Liver (tissue), 3 donors: Measurements from ENCODE around the gene ASAP2.

ENCODE experiments used
- ATF3 ChIP-seq: IDR thresholded peaks from 2 replicates; pipeline ENCODE4 v1.6.1; 2016; ENCODE audit warnings: antibody characterized with exemption
- CTCF ChIP-seq: fragments of 150-350 bp; IDR thresholded peaks from 2 replicates; pipeline ENCODE4 v1.5.1; 2017; ENCODE audit warnings: improper control_type of control experiment, low read depth, low read length; ENCODE audit not compliant: missing input control
- EGR1 ChIP-seq, 2 donors: IDR thresholded peaks; 2 replicates each; pipeline ENCODE4 v1.6.1; 2016 to 2018; ENCODE audit warnings: antibody characterized with exemption in 2 of 2, low read depth in 2 of 2
- FOXA1 ChIP-seq: IDR thresholded peaks from 2 replicates; pipeline ENCODE4 v1.6.1; 2016; ENCODE audit warnings: antibody characterized with exemption
- GABPA ChIP-seq, 2 donors: IDR thresholded peaks in 1 of 2; conservative IDR thresholded peaks in 1 of 2; 2 replicates each; pipeline ENCODE4 v1.6.1; 2016; ENCODE audit warnings: antibody characterized with exemption in 2 of 2, mild to moderate bottlenecking in 1 of 2, moderate library complexity in 1 of 2
- JUND ChIP-seq, 2 donors: IDR thresholded peaks; 2 replicates each; pipeline ENCODE4 v1.6.1; 2016; ENCODE audit warnings: antibody characterized with exemption in 2 of 2
- MAX ChIP-seq: IDR thresholded peaks from 2 replicates; pipeline ENCODE4 v1.6.1; 2016; ENCODE audit warnings: antibody characterized with exemption
- NR2F2 ChIP-seq: IDR thresholded peaks from 2 replicates; pipeline ENCODE4 v1.6.1; 2016; ENCODE audit warnings: antibody characterized with exemption
- RAD21 ChIP-seq, 2 donors: IDR thresholded peaks; 2 replicates each; pipeline ENCODE4 v1.6.1; 2016; ENCODE audit warnings: antibody characterized with exemption in 2 of 2, mild to moderate bottlenecking in 2 of 2
- REST ChIP-seq: IDR thresholded peaks from 2 replicates; pipeline ENCODE4 v1.6.1; 2016; ENCODE audit warnings: antibody characterized with exemption, mild to moderate bottlenecking
- RXRA ChIP-seq, 2 donors: IDR thresholded peaks; 2 replicates each; pipeline ENCODE4 v1.6.1; 2017 to 2018; ENCODE audit warnings: antibody characterized with exemption in 2 of 2, mild to moderate bottlenecking in 1 of 2
- TAF1 ChIP-seq: conservative IDR thresholded peaks from 2 replicates; pipeline ENCODE4 v1.6.1; 2016; ENCODE audit warnings: antibody characterized with exemption, mild to moderate bottlenecking
- YY1 ChIP-seq: IDR thresholded peaks from 2 replicates; pipeline ENCODE4 v1.6.1; 2016; ENCODE audit warnings: antibody characterized with exemption, mild to moderate bottlenecking
- donor health status: healthy.
- donor health status: healthy.

GRCh38 chr2:9279426-9279825 is 72.8 kb downstream of the ASAP2 start:
- TF ChIP-seq REST (no peak), EGR1 (IDR thresholded peaks at IDR 0.05; ENCODE audit: low read depth in 2 of 2) (no peak), CTCF (no peak), NR2F2 (no peak), JUND (IDR thresholded peaks at IDR 0.05) (no peak), TAF1 (no peak), YY1 (no peak), MAX (no peak), RAD21 (IDR thresholded peaks at IDR 0.05) (no peak), GABPA (IDR thresholded peaks at IDR 0.05 in 1 of 2, conservative IDR thresholded peaks at IDR 0.05 in 1 of 2) (no peak), FOXA1 (no peak), RXRA (IDR thresholded peaks at IDR 0.05) (no peak), ATF3 (no peak)
